Mesendoderm (in vitro differentiated cells): Measurements from ENCODE around the gene FBXL20.

Experiments used
- DNase-seq: peaks from one replicate; pipeline ENCODE4 v3.0.0; 2013
- H2AK5ac ChIP-seq: 2 replicates; pipeline ENCODE4 v1.6.1; 2013; ENCODE audit warnings: low read length, inconsistent platforms
- H2BK120ac ChIP-seq: 2 replicates; pipeline ENCODE4 v1.6.1; 2013; ENCODE audit warnings: low read depth, mild to moderate bottlenecking, low read length, moderate library complexity, mixed read lengths
- H2BK15ac ChIP-seq: replicated peaks from 2 replicates; pipeline ENCODE4 v1.6.1; 2013; ENCODE audit warnings: low read depth, mild to moderate bottlenecking, moderate library complexity
- H2BK5ac ChIP-seq: 2 replicates; pipeline ENCODE4 v1.6.1; 2013; ENCODE audit warnings: low read length, inconsistent platforms
- H3K18ac ChIP-seq: 2 replicates; pipeline ENCODE4 v1.6.1; 2013; ENCODE audit warnings: mild to moderate bottlenecking, low read length, mixed read lengths
- H3K23ac ChIP-seq: one replicate; pipeline ENCODE4 v1.6.1; 2013; ENCODE audit warnings: low read length
- H3K27ac ChIP-seq: 2 replicates; pipeline ENCODE4 v1.5.1; 2013; ENCODE audit warnings: low read depth, mild to moderate bottlenecking, inconsistent platforms, low read length, moderate library complexity
- H3K27me3 ChIP-seq: 2 replicates; pipeline ENCODE4 v1.6.1; 2013; ENCODE audit warnings: low read length, control low read depth, mild to moderate bottlenecking, inconsistent platforms; ENCODE audit not compliant: insufficient read depth, poor library complexity
- H3K36me3 ChIP-seq: 2 replicates; pipeline ENCODE4 v1.6.1; 2013; ENCODE audit warnings: low read length, inconsistent platforms; ENCODE audit not compliant: control insufficient read depth, insufficient read depth
- H3K4ac ChIP-seq: one replicate; pipeline ENCODE4 v1.6.1; 2013; ENCODE audit warnings: low read depth, mild to moderate bottlenecking, low read length, moderate library complexity
- H3K4me1 ChIP-seq: 2 replicates; pipeline ENCODE4 v1.6.1; 2013; ENCODE audit warnings: low read depth, low read length, inconsistent platforms; ENCODE audit not compliant: control insufficient read depth
- H3K4me2 ChIP-seq: 2 replicates; pipeline ENCODE4 v1.6.1; 2013; ENCODE audit warnings: low read length
- H3K4me3 ChIP-seq: 2 replicates; pipeline ENCODE4 v1.5.1; 2013; ENCODE audit warnings: mild to moderate bottlenecking, low read length
- H3K56ac ChIP-seq: one replicate; pipeline ENCODE4 v1.6.1; 2013; ENCODE audit warnings: low read length
- H3K79me1 ChIP-seq: 2 replicates; pipeline ENCODE4 v1.6.1; 2013; ENCODE audit warnings: low read length, inconsistent platforms
- H3K79me2 ChIP-seq: 2 replicates; pipeline ENCODE4 v1.6.1; 2013; ENCODE audit warnings: mild to moderate bottlenecking, low read length; ENCODE audit not compliant: control insufficient read depth, insufficient read depth
- H3K9ac ChIP-seq: 2 replicates; pipeline ENCODE4 v1.6.1; 2013; ENCODE audit warnings: low read length, inconsistent platforms
- H4K5ac ChIP-seq: one replicate; pipeline ENCODE4 v1.6.1; 2013; ENCODE audit warnings: low read length
- H4K8ac ChIP-seq: one replicate; pipeline ENCODE4 v1.6.1; 2013; ENCODE audit warnings: low read depth, mild to moderate bottlenecking, control low read depth, low read length, moderate library complexity
- WGBS: extraction: QIAGEN DNeasy Blood & Tissue Kit; methylation state at CpG from one replicate; pipeline ENCODE4 v1.1.7; 2013; ENCODE audit warnings: low lambda C conversion rate, missing lambda C conversion rate; ENCODE audit not compliant: insufficient coverage; ENCODE audit errors: extremely low coverage; 5-methylcytosine and 5-hydroxymethylcytosine counted together

Gene FBXL20

DNA sequence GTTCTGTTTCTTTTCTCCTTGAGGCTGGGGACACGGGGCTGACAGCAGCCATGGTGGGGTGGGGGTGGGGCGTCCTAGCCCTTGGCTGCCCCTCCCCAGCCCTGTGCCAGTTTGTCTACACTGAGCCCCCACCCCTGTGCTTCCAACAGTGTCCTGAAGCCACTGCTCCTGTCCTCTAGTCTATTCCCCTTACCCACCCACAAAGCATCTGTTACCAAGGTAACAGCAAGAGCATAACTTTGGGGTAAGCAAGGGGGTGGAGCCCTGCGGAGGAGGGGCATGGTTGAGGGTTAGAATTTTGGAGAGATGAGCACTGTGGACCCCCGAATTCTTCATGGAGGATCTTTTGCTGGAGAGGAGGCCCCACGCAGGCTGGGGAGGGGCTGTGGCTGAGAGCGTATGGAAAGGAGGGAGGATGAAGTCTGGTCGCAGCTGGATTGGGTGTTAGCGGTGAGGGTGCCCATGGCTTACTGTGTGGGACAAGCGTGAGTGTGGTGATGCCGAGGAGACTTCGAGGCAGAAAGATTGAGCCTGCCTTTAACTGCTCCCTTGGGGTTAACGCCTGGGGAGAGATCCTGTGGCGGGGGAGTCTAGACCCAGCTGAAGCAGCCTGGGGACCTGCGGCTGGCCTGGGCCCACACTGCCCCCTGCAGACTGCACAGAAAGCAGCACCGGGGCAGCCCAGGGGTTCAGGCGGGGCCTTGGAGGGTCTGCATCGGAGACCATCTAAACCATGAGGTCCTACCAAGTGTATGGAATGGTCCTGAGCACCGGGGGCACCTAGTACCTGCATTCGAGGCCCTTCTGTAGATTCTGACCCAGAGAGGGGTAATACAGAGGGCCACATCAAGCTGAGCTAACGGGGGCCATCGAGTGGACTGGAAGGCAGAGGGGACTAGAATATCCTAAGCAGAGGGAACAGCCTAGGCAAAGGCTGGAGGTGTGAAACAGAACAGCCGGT lies 169.6 kb downstream of the FBXL20 start:
- no peak overlapping the region for H3K27ac ChIP-seq
- no peak overlapping the region for H3K4me3 ChIP-seq
- WGBS: no CpG with 5 or more reads among the region's 22 CpGs

DNA sequence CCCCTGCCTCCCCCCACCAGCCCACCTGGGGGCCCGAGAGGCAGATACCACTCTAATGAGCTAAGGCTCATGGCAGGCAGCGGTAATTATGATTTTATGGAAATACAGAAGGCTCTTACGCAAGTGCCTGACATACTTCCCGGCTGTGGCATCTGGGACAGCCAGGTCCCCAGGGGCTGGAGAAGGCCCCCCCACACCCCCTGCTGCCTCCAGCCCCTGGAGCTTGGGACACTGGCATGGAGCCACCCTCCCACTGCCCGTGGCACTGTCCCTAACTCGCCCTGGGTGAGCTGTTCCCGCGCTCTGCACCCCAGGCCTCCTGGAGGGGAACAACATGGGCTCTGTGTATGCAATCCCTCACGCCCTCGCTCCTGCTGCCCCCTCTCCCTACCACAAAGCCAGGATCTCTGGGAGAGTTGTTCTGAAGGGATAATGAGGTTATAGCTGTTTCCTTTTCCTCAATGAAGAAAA lies 170.3 kb downstream of the FBXL20 start:
- Histone ChIP-seq H3K79me1 (no peaks in the 10 kb centered on the region), H3K79me2 (no peaks in the 10 kb centered on the region), H3K56ac (no peak overlapping the region), H3K4me2 (no peak overlapping the region), H3K18ac (no peak overlapping the region), H3K36me3 (no peaks in the 10 kb centered on the region), H4K8ac (no peak overlapping the region), H3K4me1 (peaks cover 4% of the 10 kb centered on the region), H3K27ac (no peak overlapping the region), H3K27me3 (peaks cover 1% of the 10 kb centered on the region), H2AK5ac (no peak overlapping the region), H3K4ac (no peak overlapping the region), H2BK15ac (no peak overlapping the region), H4K5ac (no peak overlapping the region), H3K9ac (no peak overlapping the region), H3K4me3 (no peak overlapping the region), H2BK120ac (no peak overlapping the region), H3K23ac (no peak overlapping the region), H2BK5ac (no peak overlapping the region)
- DNase-seq: no peak
- no CpG with 5 or more reads among the region's 10 CpGs for WGBS

More for the DNA sequence above, 169.6 kb downstream of the FBXL20 start:
- H3K4ac ChIP-seq: no peak overlapping the region
- H3K4me2 ChIP-seq: peak overlapping the region; percentile 32
- H3K27me3 ChIP-seq: no peaks in the 10 kb centered on the region
- H4K8ac ChIP-seq: no peak overlapping the region
- H3K79me2 ChIP-seq: no peaks in the 10 kb centered on the region
- H2AK5ac ChIP-seq: no peak overlapping the region
- H4K5ac ChIP-seq: no peak overlapping the region
- H3K56ac ChIP-seq: peak overlapping the region; percentile 71
- no peak overlapping the region for H2BK15ac ChIP-seq
- H3K79me1 ChIP-seq: no peaks in the 10 kb centered on the region
- H3K36me3 ChIP-seq: no peaks in the 10 kb centered on the region
- H2BK120ac ChIP-seq: no peak overlapping the region
- H2BK5ac ChIP-seq: no peak overlapping the region
- DNase-seq: peak; percentile 70
- no peak overlapping the region for H3K18ac ChIP-seq
- H3K23ac ChIP-seq: no peak overlapping the region
- peaks cover 2% of the 10 kb centered on the region for H3K4me1 ChIP-seq
- H3K9ac ChIP-seq: peak overlapping the region; percentile 40

DNA sequence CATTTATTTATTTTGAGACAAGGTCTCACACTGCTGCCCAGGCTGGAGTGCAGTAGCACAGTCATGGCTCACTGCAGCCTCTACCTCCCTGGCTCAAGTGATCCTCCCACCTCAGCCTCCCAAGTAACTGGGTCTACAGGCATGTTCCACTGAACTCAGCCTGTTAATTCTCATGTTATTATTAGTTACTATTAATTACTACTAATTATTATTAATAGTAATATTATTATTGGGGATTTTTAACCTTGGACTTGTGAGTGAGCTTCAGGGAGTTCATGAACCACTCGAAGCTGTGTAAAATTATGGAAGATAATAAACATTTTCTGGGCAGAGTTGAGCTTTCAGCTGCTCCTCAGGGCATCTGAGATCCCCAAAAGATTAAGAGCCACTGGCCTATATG lies 171.1 kb downstream of the FBXL20 start:
- Histone ChIP-seq H3K27ac (no peak overlapping the region), H3K4me3 (no peak overlapping the region), H3K23ac (no peak overlapping the region), H2BK15ac (no peak overlapping the region), H3K36me3 (no peaks in the 10 kb centered on the region), H4K8ac (no peak overlapping the region), H2BK120ac (no peak overlapping the region), H4K5ac (no peak overlapping the region), H3K56ac (no peak overlapping the region), H3K4me2 (no peak overlapping the region), H3K27me3 (peaks cover 4% of the 10 kb centered on the region), H3K4ac (no peak overlapping the region), H3K79me1 (no peaks in the 10 kb centered on the region), H2AK5ac (no peak overlapping the region), H3K18ac (no peak overlapping the region), H3K9ac (no peak overlapping the region), H2BK5ac (no peak overlapping the region), H3K4me1 (peaks cover 5% of the 10 kb centered on the region), H3K79me2 (no peaks in the 10 kb centered on the region)
- DNase-seq: no peak
- no CpG with 5 or more reads among the region's 1 CpG for WGBS

DNA sequence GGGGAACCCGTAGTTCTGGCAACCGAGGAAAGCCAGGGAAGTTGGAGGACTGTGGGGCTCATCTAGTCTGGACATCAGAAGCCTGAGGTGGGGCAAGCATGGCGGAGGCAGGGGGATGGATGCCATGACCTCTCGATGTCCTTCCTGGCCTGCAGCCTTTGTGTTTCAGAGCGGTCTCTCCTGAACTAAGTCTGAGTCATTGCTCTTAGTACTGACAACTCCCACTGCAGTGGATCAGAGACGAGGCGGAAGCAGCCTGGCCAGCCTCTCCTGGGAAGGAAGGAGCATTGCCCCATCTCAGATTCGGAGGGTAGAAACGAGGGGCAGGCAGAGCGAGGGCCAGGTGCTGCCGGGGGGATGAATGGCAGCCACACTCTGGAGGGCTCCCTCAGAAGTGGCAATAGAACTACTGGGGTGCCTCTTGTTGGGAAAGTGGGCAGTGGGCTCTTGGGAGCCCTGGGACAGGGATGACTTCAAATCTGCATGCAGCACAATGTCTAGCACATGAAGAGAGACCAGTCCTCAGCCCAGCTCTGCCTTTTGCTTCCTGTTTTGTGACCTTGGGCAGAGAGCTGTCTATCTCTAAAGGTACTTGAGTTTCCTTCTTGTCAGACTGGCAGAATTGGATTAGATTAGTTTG lies 172.0 kb downstream of the FBXL20 start:
- no peak overlapping the region for H2AK5ac ChIP-seq
- H3K27ac ChIP-seq: no peak overlapping the region
- H3K4me3 ChIP-seq: no peak overlapping the region
- H4K8ac ChIP-seq: no peak overlapping the region
- no peak overlapping the region for H3K4ac ChIP-seq
- no peak overlapping the region for H3K56ac ChIP-seq
- H3K9ac ChIP-seq: no peak overlapping the region
- peaks cover 13% of the 10 kb centered on the region for H3K27me3 ChIP-seq
- H2BK120ac ChIP-seq: no peak overlapping the region
- no peak overlapping the region for H3K18ac ChIP-seq
- no peak overlapping the region for H2BK15ac ChIP-seq
- H2BK5ac ChIP-seq: no peak overlapping the region
- H3K36me3 ChIP-seq: no peaks in the 10 kb centered on the region
- peaks cover 5% of the 10 kb centered on the region for H3K4me1 ChIP-seq
- WGBS: no CpG with 5 or more reads among the region's 11 CpGs
- H4K5ac ChIP-seq: no peak overlapping the region
- H3K23ac ChIP-seq: no peak overlapping the region
- DNase-seq: no peak
- no peaks in the 10 kb centered on the region for H3K79me1 ChIP-seq
- no peak overlapping the region for H3K4me2 ChIP-seq
- H3K79me2 ChIP-seq: no peaks in the 10 kb centered on the region

DNA sequence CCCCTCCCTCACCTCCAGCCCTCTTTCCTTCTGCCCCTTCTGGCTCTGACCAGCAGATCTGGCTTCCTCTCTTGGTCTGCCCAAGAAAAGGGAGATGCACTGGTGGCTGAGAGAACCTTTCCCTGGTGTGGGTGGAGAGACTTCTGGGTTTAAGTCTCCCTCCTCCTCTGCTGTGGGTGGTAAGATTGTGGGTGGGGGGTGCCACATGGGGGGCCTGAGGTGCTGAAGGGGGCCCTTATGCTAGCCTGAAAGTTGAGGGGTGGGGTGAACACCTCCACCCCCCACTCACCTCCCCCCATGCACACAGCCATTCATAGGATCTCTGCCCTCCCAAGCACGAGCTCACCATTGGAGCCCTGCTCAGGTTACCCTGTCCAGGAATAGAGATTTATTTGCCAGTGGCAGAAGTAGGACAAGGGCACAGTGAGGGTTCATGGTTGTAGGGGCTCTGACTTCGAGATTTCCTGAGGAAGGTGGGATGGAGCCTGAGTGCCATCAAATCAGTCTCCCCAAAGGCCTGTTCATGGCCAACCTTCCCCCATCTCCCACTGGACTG lies 174.0 kb downstream of the FBXL20 start:
- Histone ChIP-seq H2BK15ac (no peak overlapping the region), H3K4me1 (peaks cover 5% of the 10 kb centered on the region), H3K56ac (no peak overlapping the region), H4K5ac (no peak overlapping the region), H3K79me2 (no peaks in the 10 kb centered on the region), H2BK5ac (no peak overlapping the region), H3K79me1 (no peaks in the 10 kb centered on the region), H3K36me3 (no peaks in the 10 kb centered on the region), H3K4ac (no peak overlapping the region), H4K8ac (no peak overlapping the region), H3K27ac (no peak overlapping the region), H3K4me2 (no peak overlapping the region), H3K27me3 (peaks cover 24% of the 10 kb centered on the region), H2AK5ac (no peak overlapping the region), H3K18ac (no peak overlapping the region), H3K4me3 (no peak overlapping the region), H2BK120ac (no peak overlapping the region), H3K23ac (no peak overlapping the region), H3K9ac (no peak overlapping the region)
- no peak for DNase-seq
- no CpG with 5 or more reads among the region's 2 CpGs for WGBS
